NCI-H526 (cell line): Measurements from ENCODE around the gene JAKMIP1.

Experiments used
- DNase-seq, 2 experiments: peaks; one replicate each; lab custom pipeline; 2025; lab: John Stamatoyannopoulos, UW

JAKMIP1 gene

GRCh38 chr4:6201580-6202091 lies 1.3 kb upstream of the JAKMIP1 start:
- DNase-seq = peak in 1 of 2 experiments; percentile 17

- DNase-seq = peak in 1 of 2 experiments; percentile 39
Measured at GRCh38 chr4:6200922-6201362, 593 bp upstream of the JAKMIP1 start.

GRCh38 chr4:6199422-6199921 lies 877 bp downstream of the JAKMIP1 start:
- peak in 1 of 2 experiments; percentile 56 for DNase-seq

- peak; percentile 18 to 67 for DNase-seq
Measured at GRCh38 chr4:6198768-6199421, 1.5 kb downstream of the JAKMIP1 start.

- DNase-seq = no peak
Measured at GRCh38 chr4:6198278-6198677, 2.1 kb downstream of the JAKMIP1 start.

GRCh38 chr4:6197433-6198174 lies 2.7 kb downstream of the JAKMIP1 start:
- DNase-seq = no peak

- DNase-seq = no peak
Measured at GRCh38 chr4:6196871-6197270, 3.5 kb downstream of the JAKMIP1 start.

GRCh38 chr4:6196324-6196723 lies 4.0 kb downstream of the JAKMIP1 start:
- DNase-seq = no peak

GRCh38 chr4:6195602-6196319 lies 4.6 kb downstream of the JAKMIP1 start:
- no peak for DNase-seq

GRCh38 chr4:6194458-6195195 lies 5.7 kb downstream of the JAKMIP1 start:
- DNase-seq = no peak

- no peak for DNase-seq
Measured at GRCh38 chr4:6193399-6193798, 7.0 kb downstream of the JAKMIP1 start.

GRCh38 chr4:6192245-6192644 lies 8.1 kb downstream of the JAKMIP1 start:
- DNase-seq = no peak

- no peak for DNase-seq
Measured at GRCh38 chr4:6191448-6192130, 8.8 kb downstream of the JAKMIP1 start.

GRCh38 chr4:6190486-6190885 lies 9.9 kb downstream of the JAKMIP1 start:
- no peak for DNase-seq

- DNase-seq = no peak
Measured at GRCh38 chr4:6189511-6189910, 10.8 kb downstream of the JAKMIP1 start.

- DNase-seq = no peak
Measured at GRCh38 chr4:6188687-6189305, 11.6 kb downstream of the JAKMIP1 start.

- DNase-seq = peak in 1 of 2 experiments; percentile 24
Measured at GRCh38 chr4:6184169-6184568, 16.2 kb downstream of the JAKMIP1 start.

GRCh38 chr4:6183740-6184139 lies 16.6 kb downstream of the JAKMIP1 start:
- peak; percentile 49 to 71 for DNase-seq

GRCh38 chr4:6182376-6183280 lies 17.7 kb downstream of the JAKMIP1 start:
- DNase-seq = no peak
